ENCODE data around the gene NHSL2. TPM values are rescaled to one million over a fixed set of nuclear protein-coding genes. Genes with fewer than 3 reads are reported as not detected.
A peak's percentile ranks its signal among the peaks of the same experiment; 100 is the strongest.
"Not testable (repeated sequence)": the region's sequence is repeated elsewhere in the genome, so short reads cannot be mapped to it uniquely, and the experiment has no call there.

The NHSL2 gene
- total and polyA plus RNA-seq, 7 donors: 0.30 to 4.4 (median 1.9) TPM

- no peak overlapping the region for H3K27ac ChIP-seq
- no peak overlapping the region for H3K4me3 ChIP-seq
- DNase-seq: no peak
- no peaks in the 10 kb centered on the region for H3K36me3 ChIP-seq (ENCODE audit: insufficient read depth in 1 of 2, low read depth in 1 of 2)
- no peak for TF ChIP-seq CTCF (IDR thresholded peaks at IDR 0.05)
- intact Hi-C loops (cut with DNase I): no loop called here
- 68 to 88% (median 78%) methylated on average over 7 of the region's 7 CpGs for WGBS, 3 donors
- H3K27me3 ChIP-seq (ENCODE audit: insufficient read depth in 3 of 3, low read length in 2 of 3): peaks cover 0 to 3% (median 0%) of the 10 kb centered on the region in 3 donors
- peaks cover 9% of the 10 kb centered on the region for H3K9me3 ChIP-seq
- H3K4me1 ChIP-seq: no peaks in the 10 kb centered on the region
- no peak for ATAC-seq
These were observed 45.0 kb downstream of the NHSL2 start for GRCh38 chrX:71955530-71956120.

GRCh38 chrX:71958281-71958675, 47.6 kb downstream of the NHSL2 start:
- ATAC-seq: no peak
- H3K27me3 ChIP-seq (ENCODE audit: insufficient read depth in 3 of 3, low read length in 2 of 3): peaks cover 0 to 7% (median 0%) of the 10 kb centered on the region in 3 donors
- no peak overlapping the region for H3K27ac ChIP-seq
- no peak overlapping the region for H3K4me3 ChIP-seq
- 45 to 85% (median 71%) methylated on average over 2 of the region's 2 CpGs for WGBS, 3 donors
- no peak for TF ChIP-seq CTCF (IDR thresholded peaks at IDR 0.05)
- no peaks in the 10 kb centered on the region for H3K4me1 ChIP-seq
- no peaks in the 10 kb centered on the region for H3K36me3 ChIP-seq (ENCODE audit: insufficient read depth in 1 of 2, low read depth in 1 of 2)
- H3K9me3 ChIP-seq: peaks cover 16% of the 10 kb centered on the region
- intact Hi-C loops (cut with DNase I): no loop called here
- no peak for DNase-seq

GRCh38 chrX:71964184-71964583, 53.5 kb downstream of the NHSL2 start:
- intact Hi-C loops (cut with DNase I): not testable (repeated sequence)

GRCh38 chrX:71974916-71975315, 64.3 kb downstream of the NHSL2 start:
- Histone ChIP-seq H3K4me3 (no peak overlapping the region), H3K36me3 (ENCODE audit: insufficient read depth in 1 of 2, low read depth in 1 of 2) (no peaks in the 10 kb centered on the region), H3K9me3 (no peaks in the 10 kb centered on the region), H3K27ac (no peak overlapping the region), H3K4me1 (no peaks in the 10 kb centered on the region), H3K27me3 (ENCODE audit: insufficient read depth in 3 of 3, low read length in 2 of 3) (peaks cover 0 to 23% (median 0%) of the 10 kb centered on the region in 3 donors)
- no peak for DNase-seq
- 48 to 66% (median 59%) methylated on average over 3 to 4 of the region's 4 CpGs for WGBS, 3 donors
- no peak for ATAC-seq
- TF ChIP-seq CTCF (IDR thresholded peaks at IDR 0.05): no peak
- intact Hi-C loops (cut with DNase I): no loop called here

More at GRCh38 chrX:71964184-71964583, 53.5 kb downstream of the NHSL2 start:
- H3K9me3 ChIP-seq: peaks cover 23% of the 10 kb centered on the region
- not testable (repeated sequence) for H3K4me3 ChIP-seq; H3K27ac ChIP-seq; ATAC-seq; H3K4me1 ChIP-seq; H3K36me3 ChIP-seq (ENCODE audit: insufficient read depth in 1 of 2, low read depth in 1 of 2); H3K27me3 ChIP-seq (ENCODE audit: insufficient read depth in 3 of 3, low read length in 2 of 3); DNase-seq

GRCh38 chrX:71976753-71977152, 66.1 kb downstream of the NHSL2 start:
- Histone ChIP-seq H3K9me3 (no peaks in the 10 kb centered on the region), H3K27me3 (ENCODE audit: insufficient read depth in 3 of 3, low read length in 2 of 3) (peaks cover 0 to 18% (median 0%) of the 10 kb centered on the region in 3 donors), H3K27ac (no peak overlapping the region), H3K4me1 (no peaks in the 10 kb centered on the region), H3K4me3 (no peak overlapping the region), H3K36me3 (ENCODE audit: insufficient read depth in 1 of 2, low read depth in 1 of 2) (no peaks in the 10 kb centered on the region)
- DNase-seq: no peak
- WGBS, 3 donors: 0 to 17% (median 2%) methylated on average over 3 of the region's 3 CpGs
- no peak for TF ChIP-seq CTCF (IDR thresholded peaks at IDR 0.05)
- peak; percentile 87 to 93 (median 89) for ATAC-seq
- intact Hi-C loops (cut with DNase I): no loop called here
